ENCODE results near the gene SLC5A10. TPM values are rescaled to one million over a fixed set of nuclear protein-coding genes. Genes with fewer than 3 reads are reported as not detected.

The SLC5A10 gene
- total RNA-seq, 4 donors from 2014 or later = not detected

DNA sequence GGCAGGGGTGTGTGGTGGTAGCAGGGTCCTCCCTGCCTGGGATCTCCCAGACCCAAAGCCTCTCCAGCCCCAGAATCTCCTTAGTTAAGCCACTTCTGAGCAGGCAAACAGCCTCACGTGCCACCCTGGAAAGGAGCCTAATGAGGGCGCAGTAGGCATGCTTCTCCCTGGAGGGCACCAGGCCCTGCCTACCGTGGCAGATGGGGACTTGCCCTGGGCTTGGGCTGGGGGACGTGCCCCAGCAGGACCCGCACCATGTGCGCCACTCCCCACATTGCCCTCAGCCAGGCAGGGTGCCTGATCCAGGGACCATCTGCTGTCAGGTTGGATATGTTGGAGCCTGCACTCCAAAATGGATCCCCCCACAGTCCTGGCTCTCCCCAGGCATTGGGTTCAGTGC is 38.4 kb downstream of the SLC5A10 start:
- WGBS, 2 donors (ENCODE audit: low coverage in 1 of 2) = no CpG with 5 or more reads among the region's 6 CpGs
- H3K4me3 ChIP-seq = no peak overlapping the region
- TF ChIP-seq, protein P1, sequence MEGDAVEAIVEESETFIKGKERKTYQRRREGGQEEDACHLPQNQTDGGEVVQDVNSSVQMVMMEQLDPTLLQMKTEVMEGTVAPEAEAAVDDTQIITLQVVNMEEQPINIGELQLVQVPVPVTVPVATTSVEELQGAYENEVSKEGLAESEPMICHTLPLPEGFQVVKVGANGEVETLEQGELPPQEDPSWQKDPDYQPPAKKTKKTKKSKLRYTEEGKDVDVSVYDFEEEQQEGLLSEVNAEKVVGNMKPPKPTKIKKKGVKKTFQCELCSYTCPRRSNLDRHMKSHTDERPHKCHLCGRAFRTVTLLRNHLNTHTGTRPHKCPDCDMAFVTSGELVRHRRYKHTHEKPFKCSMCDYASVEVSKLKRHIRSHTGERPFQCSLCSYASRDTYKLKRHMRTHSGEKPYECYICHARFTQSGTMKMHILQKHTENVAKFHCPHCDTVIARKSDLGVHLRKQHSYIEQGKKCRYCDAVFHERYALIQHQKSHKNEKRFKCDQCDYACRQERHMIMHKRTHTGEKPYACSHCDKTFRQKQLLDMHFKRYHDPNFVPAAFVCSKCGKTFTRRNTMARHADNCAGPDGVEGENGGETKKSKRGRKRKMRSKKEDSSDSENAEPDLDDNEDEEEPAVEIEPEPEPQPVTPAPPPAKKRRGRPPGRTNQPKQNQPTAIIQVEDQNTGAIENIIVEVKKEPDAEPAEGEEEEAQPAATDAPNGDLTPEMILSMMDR (IDR thresholded peaks at IDR 0.05) = no peak
- TF ChIP-seq POLR2A (IDR thresholded peaks at IDR 0.05) = no peak
- no peak for TF ChIP-seq EP300 (IDR thresholded peaks at IDR 0.05)
- no peak for TF ChIP-seq POLR2AphosphoS5 (IDR thresholded peaks at IDR 0.05)
- ATAC-seq = no peak
- peaks cover 0 to 1% (median 0%) of the 10 kb centered on the region in 3 donors for H3K9me3 ChIP-seq
- H3K36me3 ChIP-seq = peaks cover 0 to 16% of the 10 kb centered on the region in 2 donors
- H3K27ac ChIP-seq = no peak overlapping the region
- no peaks in the 10 kb centered on the region for H3K4me1 ChIP-seq
- no peaks in the 10 kb centered on the region for H3K27me3 ChIP-seq

DNA sequence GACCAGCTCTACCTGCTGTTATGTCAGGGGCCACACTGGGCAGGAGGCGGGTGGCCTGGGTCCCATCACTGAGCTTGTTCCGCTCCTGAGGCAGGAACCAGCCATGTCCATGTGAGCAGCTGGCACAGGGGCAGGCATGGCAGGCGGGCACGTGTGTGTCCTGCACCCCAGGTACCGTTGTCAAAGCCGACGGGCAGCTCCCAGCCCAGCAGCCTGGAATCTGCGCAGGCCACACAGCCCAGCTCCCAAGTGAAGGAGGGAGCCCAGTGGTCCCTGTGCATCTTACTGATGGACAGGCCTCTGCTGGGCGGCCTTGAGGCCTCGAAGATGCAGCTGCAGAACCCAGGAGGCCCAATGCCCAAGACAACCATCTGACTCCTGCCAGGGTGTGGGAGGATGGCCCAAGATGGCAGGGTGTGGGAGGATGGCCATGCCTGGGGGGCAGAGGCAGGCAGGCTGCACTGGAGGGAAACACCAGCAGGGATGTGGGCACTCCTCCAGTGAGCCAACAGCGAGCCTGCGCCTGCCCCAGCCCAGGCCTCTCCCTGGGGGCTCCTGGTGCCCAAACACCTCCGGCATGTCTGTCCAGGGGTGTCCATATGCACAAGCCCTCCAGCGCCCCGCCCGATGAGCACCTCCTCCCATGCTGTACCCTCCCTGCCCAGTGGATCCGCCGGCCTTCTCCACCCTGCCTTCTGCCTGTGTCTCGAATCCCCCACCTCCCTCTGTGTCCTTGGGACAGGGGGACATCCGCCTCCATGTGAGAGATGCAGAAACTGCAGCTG is 39.8 kb downstream of the SLC5A10 start:
- no peak overlapping the region for H3K4me3 ChIP-seq
- peaks cover 0 to 15% (median 0%) of the 10 kb centered on the region in 3 donors for H3K9me3 ChIP-seq
- no peaks in the 10 kb centered on the region for H3K27me3 ChIP-seq
- peaks cover 0 to 3% of the 10 kb centered on the region in 2 donors for H3K36me3 ChIP-seq
- no peaks in the 10 kb centered on the region for H3K4me1 ChIP-seq
- TF ChIP-seq POLR2AphosphoS5 (IDR thresholded peaks at IDR 0.05) (no peak), EP300 (IDR thresholded peaks at IDR 0.05) (no peak), POLR2A (IDR thresholded peaks at IDR 0.05) (no peak)
- TF ChIP-seq, protein P1 (IDR thresholded peaks at IDR 0.05) = no peak
- no peak for ATAC-seq
- WGBS, 2 donors (ENCODE audit: low coverage in 1 of 2) = 100% methylated on average over 3 of the region's 20 CpGs; no CpG with 5 or more reads in 1 of the 2 donors
- no peak overlapping the region for H3K27ac ChIP-seq

DNA sequence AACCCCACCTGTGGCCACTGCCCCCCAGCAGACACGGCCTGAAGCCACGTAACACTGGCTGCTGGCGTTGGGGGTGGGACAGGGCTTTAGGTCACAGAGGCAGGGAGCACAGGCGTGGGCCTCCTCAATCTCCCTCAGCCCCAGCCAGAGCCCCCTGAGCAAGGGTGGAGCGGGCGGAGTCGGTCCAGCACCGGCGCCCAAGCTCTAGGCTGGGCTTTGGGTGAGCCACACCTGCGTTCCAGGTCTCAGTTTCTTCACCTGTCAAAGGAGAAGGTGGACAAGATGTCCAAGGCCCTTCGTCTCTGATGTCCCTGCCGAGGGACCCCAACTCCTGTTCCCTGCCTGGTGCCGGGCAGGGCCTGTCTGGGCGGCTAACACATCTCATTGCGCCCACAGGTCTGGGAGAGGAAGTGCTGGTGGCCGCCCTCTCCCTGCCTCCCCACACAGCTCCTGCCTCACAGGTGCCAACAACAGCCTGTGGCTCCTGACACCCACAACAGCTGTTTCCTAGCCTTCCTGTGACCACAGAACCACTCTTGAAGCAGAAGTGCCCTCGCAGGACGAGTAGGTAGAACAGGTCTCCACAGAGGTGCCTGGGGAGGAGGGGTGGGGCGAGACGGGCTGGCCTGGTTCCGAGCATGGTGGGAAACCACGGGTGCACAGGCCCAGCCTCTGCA is 40.6 kb downstream of the SLC5A10 start:
- no peak overlapping the region for H3K27ac ChIP-seq
- ATAC-seq = no peak
- H3K4me3 ChIP-seq = no peak overlapping the region
- no peaks in the 10 kb centered on the region for H3K4me1 ChIP-seq
- no peaks in the 10 kb centered on the region for H3K27me3 ChIP-seq
- peaks cover 0 to 16% (median 0%) of the 10 kb centered on the region in 3 donors for H3K9me3 ChIP-seq
- TF ChIP-seq POLR2A (IDR thresholded peaks at IDR 0.05) (no peak), POLR2AphosphoS5 (IDR thresholded peaks at IDR 0.05) (no peak), EP300 (IDR thresholded peaks at IDR 0.05) (no peak)
- TF ChIP-seq, protein P1 (IDR thresholded peaks at IDR 0.05) = no peak
- H3K36me3 ChIP-seq = no peaks in the 10 kb centered on the region
- no CpG with 5 or more reads among the region's 22 CpGs for WGBS, 2 donors (ENCODE audit: low coverage in 1 of 2)

DNA sequence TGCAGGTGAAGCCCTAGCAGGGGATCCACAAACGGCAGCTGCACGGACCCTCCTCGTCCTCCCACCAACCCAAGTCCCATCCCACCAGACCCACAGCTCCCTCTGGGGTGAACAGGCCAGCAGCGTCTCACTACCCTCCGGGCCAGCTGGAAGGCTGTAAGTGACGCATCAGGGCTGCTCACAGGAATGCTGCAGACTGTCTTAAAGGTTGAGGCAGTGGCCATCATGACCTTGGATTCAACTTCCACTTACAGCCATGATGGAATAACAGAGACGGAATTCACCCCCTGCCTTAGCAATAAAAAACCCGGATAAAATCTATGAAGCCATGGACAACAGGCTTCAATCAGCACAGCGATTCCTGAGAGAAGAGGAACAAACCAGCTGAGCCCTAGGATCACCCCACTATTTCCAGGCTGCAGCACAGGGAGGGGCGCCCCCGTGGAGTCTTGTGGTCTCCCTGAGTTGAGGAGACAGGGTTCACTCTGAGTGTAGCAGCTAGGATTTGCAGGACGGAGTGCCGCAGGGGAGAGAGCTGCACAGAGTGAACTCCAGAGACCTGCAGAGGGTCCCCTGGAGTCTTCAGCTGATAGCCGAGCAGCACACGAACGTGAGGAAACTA is 42.1 kb downstream of the SLC5A10 start:
- no peaks in the 10 kb centered on the region for H3K27me3 ChIP-seq
- no peaks in the 10 kb centered on the region for H3K4me1 ChIP-seq
- no peak overlapping the region for H3K4me3 ChIP-seq
- no peak for ATAC-seq
- H3K9me3 ChIP-seq = peaks cover 0 to 16% (median 0%) of the 10 kb centered on the region in 3 donors
- no peak overlapping the region for H3K27ac ChIP-seq
- TF ChIP-seq POLR2AphosphoS5 (IDR thresholded peaks at IDR 0.05) (no peak), EP300 (IDR thresholded peaks at IDR 0.05) (no peak), POLR2A (IDR thresholded peaks at IDR 0.05) (no peak)
- TF ChIP-seq, protein P1 (IDR thresholded peaks at IDR 0.05) = no peak
- WGBS, 2 donors (ENCODE audit: low coverage in 1 of 2) = 50 to 60% methylated on average over 3 of the region's 16 CpGs
- no peaks in the 10 kb centered on the region for H3K36me3 ChIP-seq

Measured in gastroesophageal sphincter (tissue), 4 donors.